ENCODE data around the gene TPSB2. TPM values are rescaled to one million over a fixed set of nuclear protein-coding genes. Genes with fewer than 3 reads are reported as not detected.

Gene TPSB2
- total RNA-seq, result not detected in 2 replicates

DNA sequence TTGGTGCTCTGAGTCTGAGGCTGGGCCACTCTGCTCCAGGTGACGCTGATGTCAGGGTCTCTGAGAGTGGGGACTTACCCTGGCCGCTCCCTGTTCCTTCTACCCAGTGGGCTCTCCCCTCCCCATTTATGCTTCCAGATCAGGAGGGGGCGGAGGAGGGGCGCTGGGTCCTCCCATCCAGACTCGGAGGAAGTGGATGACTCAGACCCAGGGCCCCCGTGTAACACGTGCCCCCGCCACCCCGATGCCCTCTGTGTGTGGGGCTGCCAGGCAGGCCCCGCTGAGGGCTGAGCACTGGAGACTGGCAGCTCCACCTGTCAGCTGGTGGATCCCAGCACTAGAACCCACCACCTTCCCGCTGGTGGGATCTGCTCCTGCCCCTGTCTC lies at the start of gene TPSB2:
TSS of gene TPSB2 (minus strand) at position 101 of the 387 bp plus-strand sequence. CDS start 233 bp downstream, outside the sequence.

DNA sequence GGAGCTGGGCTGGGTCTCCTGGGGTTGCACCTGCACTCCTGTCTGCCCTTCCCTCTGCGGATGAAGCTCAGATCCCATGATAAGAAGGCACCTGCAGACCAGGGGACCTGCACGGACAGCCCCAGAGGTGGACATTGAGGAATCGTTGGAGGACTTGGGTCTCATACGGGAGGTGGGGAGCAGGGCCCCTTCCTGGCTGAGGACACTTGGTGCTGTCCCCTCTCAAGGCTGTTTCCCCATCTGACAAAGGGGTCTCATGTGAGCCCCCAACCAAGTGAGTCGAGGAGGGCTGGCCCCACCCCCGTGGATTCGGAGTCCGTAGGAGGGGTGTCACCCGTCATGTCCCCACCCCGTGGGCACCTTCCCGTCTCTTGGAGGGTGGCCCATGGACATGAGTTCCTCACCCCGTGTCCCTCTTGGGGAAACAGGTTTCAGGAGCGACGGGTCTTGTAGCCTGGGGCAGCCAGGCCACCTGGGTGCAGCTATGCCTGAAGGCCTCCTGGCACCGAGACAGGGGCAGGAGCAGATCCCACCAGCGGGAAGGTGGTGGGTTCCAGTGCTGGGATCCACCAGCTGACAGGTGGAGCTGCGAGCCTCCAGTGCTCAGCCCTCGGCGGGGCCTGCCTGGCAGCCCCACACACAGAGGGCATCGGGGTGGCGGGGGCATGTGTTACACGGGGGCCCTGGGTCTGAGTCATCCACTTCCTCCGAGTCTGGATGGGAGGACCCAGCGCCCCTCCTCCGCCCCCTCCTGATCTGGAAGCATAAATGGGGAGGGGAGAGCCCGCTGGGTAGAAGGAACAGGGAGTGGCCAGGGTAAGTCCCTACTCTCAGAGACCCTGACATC lies 25.5 kb upstream of the TPSB2 start, which contains the start of gene TPSD1:
TSS of gene TPSD1 (plus strand) at position 794 of the 847 bp plus-strand sequence. CDS start 212 bp downstream, outside the sequence.

GRCh38 chr16:1240436-1240835 lies 10.5 kb upstream of the TPSB2 start, which contains the start of gene TPSAB1:
TPSAB1 (plus strand) TSS chr16:1240705; CDS start chr16:1240939, 234 bp downstream.

GRCh38 chr16:1225051-1225451 lies 4.9 kb downstream of the TPSB2 start, which contains the start of gene TPSG1:
TPSG1 (minus strand) TSS chr16:1225268; CDS start chr16:1225252, 16 bp downstream.

Other genes with a start within 250 kb of the TPSB2 start
- gene SOX8, start 248.4 kb downstream of the TPSB2 start, total RNA-seq, result under 0.01 and 0.22 TPM in 2 replicates
- gene SSTR5, start 157.4 kb downstream of the TPSB2 start, total RNA-seq, result 0.12 TPM in 1 of 2 replicates, not detected in the other
- not detected in 2 replicates for gene C1QTNF8, start 133.9 kb downstream of the TPSB2 start, total RNA-seq
- gene CACNA1H, start 77.1 kb downstream of the TPSB2 start, total RNA-seq, result 22.6 and 57.2 TPM in 2 replicates
- gene TPSG1, start 4.9 kb downstream of the TPSB2 start, total RNA-seq, result 0.37 TPM in 1 of 2 replicates, not detected in the other
- gene TPSAB1, start 10.5 kb upstream of the TPSB2 start, total RNA-seq, result not detected in 2 replicates
- not detected in 2 replicates for gene TPSD1, start 25.9 kb upstream of the TPSB2 start, total RNA-seq
- gene UBE2I, start 79.5 kb upstream of the TPSB2 start, total RNA-seq, result 56.1 and 85.5 TPM in 2 replicates
- gene BAIAP3, start 103.5 kb upstream of the TPSB2 start, total RNA-seq, result 0.12 and 0.33 TPM in 2 replicates
- gene TSR3, start 121.7 kb upstream of the TPSB2 start, total RNA-seq, result 102 and 105 TPM in 2 replicates
- gene GNPTG, start 121.7 kb upstream of the TPSB2 start, total RNA-seq, result 25.1 and 47.0 TPM in 2 replicates
- 7.9 and 8.2 TPM in 2 replicates for gene UNKL, start 184.5 kb upstream of the TPSB2 start, total RNA-seq
- gene UQCC4, start 190.6 kb upstream of the TPSB2 start, total RNA-seq, result 16.9 and 18.9 TPM in 2 replicates
- not detected in 2 replicates for gene PERCC1, start 200.9 kb upstream of the TPSB2 start, total RNA-seq
- gene CCDC154, start 214.4 kb upstream of the TPSB2 start, total RNA-seq, result 0.22 and 0.25 TPM in 2 replicates
- 64.7 and 110 TPM in 2 replicates for gene CLCN7, start 244.8 kb upstream of the TPSB2 start, total RNA-seq

All from uterine smooth muscle cell (primary cell).